Endothelial cell of umbilical vein (primary cell): ENCODE results near the gene PGP. TPM values are rescaled to one million over a fixed set of nuclear protein-coding genes. Genes with fewer than 3 reads are reported as not detected.

Source experiments
- BruUV-seq: library from RNA; stranded (reverse); fragments of 400-500 nt; replicated peaks from 2 replicates; lab custom pipeline; 2021; lab: Mats Ljungman, UMichigan
- CTCF ChIA-PET: fragments of 300-600, 350-600 bp; sonication (Branson Sonifier 250); formaldehyde crosslinking; loops from one replicate; lab custom pipeline; 2021; ENCODE audit warnings: antibody characterized with exemption, inconsistent platforms; lab: Charles Lee
- POLR2A ChIA-PET: fragments of 300-600, 350-600 bp; sonication (Branson Sonifier 250); formaldehyde crosslinking; loops from one replicate; lab custom pipeline; 2021; ENCODE audit warnings: antibody characterized with exemption, inconsistent platforms; lab: Charles Lee
- DNase-seq: peaks from one replicate; pipeline ENCODE4 v3.0.0-alpha.2; 2011; ENCODE audit warnings: low read depth, low spot score
- FAIRE-seq: peaks from 2 replicates; lab custom pipeline; 2011; peaks lifted over from hg19 to GRCh38; lab: Jason Lieb, UNC
- H2AFZ ChIP-seq: 2 replicates; pipeline ENCODE4 v1.6.0; 2012; ENCODE audit warnings: low read depth, low read length, control low read depth, inconsistent platforms
- H3K27ac ChIP-seq: 2 replicates; pipeline ENCODE4 v1.5.1; 2011; ENCODE audit warnings: low read depth, mild to moderate bottlenecking, control low read depth, low read length, moderate library complexity; ENCODE audit not compliant: insufficient read depth
- H3K27me3 ChIP-seq, 2 experiments: 2 replicates each; pipeline versions ENCODE4 v1.6.0 to v1.6.1; 2011; ENCODE audit warnings: low read length in 2 of 2, mixed read lengths in 1 of 2; ENCODE audit not compliant: control insufficient read depth in 2 of 2, insufficient read depth in 2 of 2
- H3K36me3 ChIP-seq, 2 experiments: 2 replicates in 1 of 2; 3 replicates in 1 of 2; pipeline ENCODE4 v1.5.1; 2011; ENCODE audit warnings: low read length in 2 of 2, mild to moderate bottlenecking in 1 of 2, moderate library complexity in 1 of 2; ENCODE audit not compliant: control insufficient read depth in 2 of 2, insufficient read depth in 2 of 2; ENCODE audit errors: extremely low read depth in 1 of 2
- H3K4me1 ChIP-seq: 3 replicates; pipeline ENCODE4 v1.5.1; 2011; ENCODE audit warnings: mild to moderate bottlenecking, low read length; ENCODE audit not compliant: control insufficient read depth, insufficient read depth; ENCODE audit errors: extremely low read depth
- H3K4me2 ChIP-seq: 2 replicates; pipeline ENCODE4 v1.6.1; 2011; ENCODE audit warnings: low read length, control low read depth, mixed read lengths; ENCODE audit not compliant: insufficient read depth
- H3K4me3 ChIP-seq, 3 experiments: fragments of 200-600 bp in 1 of 3; sonication (generic), shearing (Covaris generic) in 1 of 3; replicated peaks in 1 of 3; 2 replicates each; pipeline ENCODE4 v1.5.1; 2011 to 2016; ENCODE audit warnings: control low read depth in 3 of 3, low read length in 3 of 3, mild to moderate bottlenecking in 2 of 3, inconsistent platforms in 1 of 3, low read depth in 1 of 3, moderate library complexity in 1 of 3; ENCODE audit not compliant: insufficient read depth in 1 of 3
- H3K79me2 ChIP-seq: 2 replicates; pipeline ENCODE4 v1.6.0; 2012; ENCODE audit warnings: low read length, inconsistent platforms; ENCODE audit not compliant: control insufficient read depth, insufficient read depth
- H3K9ac ChIP-seq: replicated peaks from 2 replicates; pipeline ENCODE3; 2011; ENCODE audit warnings: low read length, control low read depth; ENCODE audit not compliant: insufficient read depth; ENCODE audit errors: extremely low read depth
- H3K9me1 ChIP-seq: replicated peaks from 3 replicates; pipeline ENCODE4 v1.6.0; 2011; ENCODE audit warnings: mild to moderate bottlenecking, low read length; ENCODE audit not compliant: control insufficient read depth, insufficient read depth; ENCODE audit errors: extremely low read depth
- H3K9me3 ChIP-seq: replicated peaks from 2 replicates; pipeline ENCODE4 v1.5.1; 2012; ENCODE audit warnings: low read length, inconsistent platforms; ENCODE audit not compliant: control insufficient read depth, insufficient read depth
- H4K20me1 ChIP-seq: replicated peaks from 2 replicates; pipeline ENCODE3; 2011; ENCODE audit warnings: mild to moderate bottlenecking, low read length; ENCODE audit not compliant: control insufficient read depth, insufficient read depth; ENCODE audit errors: extremely low read depth
- EZH2 ChIP-seq: IDR thresholded peaks from 2 replicates; pipeline ENCODE4 v1.6.1; 2012; ENCODE audit warnings: borderline replicate concordance, low read depth, mild to moderate bottlenecking, moderate library complexity, low read length, inconsistent platforms; ENCODE audit not compliant: severe bottlenecking
- FOS ChIP-seq: IDR thresholded peaks from 2 replicates; pipeline ENCODE4 v1.6.1; 2011; ENCODE audit warnings: mild to moderate bottlenecking, low read length, moderate library complexity, borderline replicate concordance; ENCODE audit not compliant: insufficient read depth
- JUN ChIP-seq: IDR thresholded peaks from 2 replicates; pipeline ENCODE4 v1.6.1; 2011; ENCODE audit warnings: borderline replicate concordance, low read depth; ENCODE audit not compliant: insufficient read length, insufficient read depth
- POLR2A ChIP-seq: IDR thresholded peaks from 2 replicates; pipeline ENCODE4 v1.6.1; 2012; ENCODE audit warnings: low read depth, mild to moderate bottlenecking, control low read depth, low read length
- POLR2AphosphoS5 ChIP-seq: IDR thresholded peaks from 2 replicates; pipeline ENCODE4 v1.6.1; 2012; ENCODE audit warnings: low read depth, mild to moderate bottlenecking, control low read depth, low read length, moderate library complexity; ENCODE audit not compliant: insufficient read depth
- dilution Hi-C: fragments of 300-500 bp; cut with MboI; formaldehyde crosslinking; loops from one replicate; pipeline ENCODE4 v1.15.0; 2019; ENCODE audit warnings: low sequenced_read_pairs; ENCODE audit not compliant: extremely low pct_ligation_motif_present
- intact Hi-C: fragments of 100-400 bp; cut with micrococcal nuclease; formaldehyde crosslinking; loops from one replicate; pipeline ENCODE4 v1.10.0; 2022
- polyA plus RNA-seq, 4 experiments: library from polyadenylated mRNA; depleted of rRNA in 3 of 4; stranded (reverse) in 3 of 4; unstranded in 1 of 4; fragments of >200 nt; gene quantifications; 2 replicates each; pipeline versions ENCODE4 v1.2.1 to v1.2.3, GENCODE V29; 2011 to 2012; ENCODE audit warnings: missing spikeins in 1 of 4
- total RNA-seq: library from RNA; stranded (reverse); gene quantifications from 2 replicates; pipeline ENCODE4 v1.2.3, GENCODE V29; 2021
- TF ChIP-seq, protein P1 (sequence below): IDR thresholded peaks from 2 replicates; pipeline ENCODE4 v1.6.1; 2011; ENCODE audit not compliant: insufficient read depth, insufficient read length
- TF ChIP-seq, protein P2 (sequence below), 2 donors: IDR thresholded peaks; 1 replicate in 1 of 2; 2 replicates in 1 of 2; pipeline ENCODE4 v1.5.1; 2011; ENCODE audit warnings: low read length in 2 of 2, mild to moderate bottlenecking in 2 of 2, moderate library complexity in 2 of 2, control low read depth in 1 of 2, inconsistent platforms in 1 of 2, low read depth in 1 of 2; ENCODE audit not compliant: insufficient read depth in 1 of 2; ENCODE audit errors: extremely low read depth in 1 of 2

PGP gene
- total and polyA plus RNA-seq, 2 donors (not counting 3 experiments of a cell fraction or from before 2014, with no cell fraction given), result 28.5 to 29.6 TPM

DNA sequence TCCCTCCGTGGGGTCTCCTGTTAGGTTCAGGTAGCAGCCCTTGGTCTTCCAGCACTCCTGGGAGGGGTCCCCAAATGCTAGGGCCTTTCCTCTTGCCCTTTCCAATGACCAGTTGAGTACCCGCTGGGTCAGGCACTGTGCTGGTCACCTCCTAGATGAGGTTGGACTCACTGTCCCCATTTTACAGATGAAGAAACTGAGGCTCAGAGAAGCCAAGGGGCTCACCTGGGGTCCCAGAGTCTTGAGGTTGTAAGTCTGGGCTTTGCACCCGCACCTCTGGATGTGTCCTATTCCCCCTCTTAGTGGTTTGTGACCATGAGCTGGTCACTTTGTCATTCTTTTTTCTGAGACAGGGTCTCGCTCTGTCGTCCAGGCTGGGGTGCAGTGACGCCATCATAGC, 16.9 kb downstream of the PGP start:
- no peak for DNase-seq
- Histone ChIP-seq H3K4me3 (no peak overlapping the region), H3K27me3 (peaks cover 28 to 39% of the 10 kb centered on the region in 2 experiments), H3K9ac (no peak overlapping the region), H3K4me2 (no peak overlapping the region), H3K36me3 (no peaks in the 10 kb centered on the region), H4K20me1 (no peaks in the 10 kb centered on the region), H3K27ac (no peak overlapping the region), H3K9me1 (no peaks in the 10 kb centered on the region), H2AFZ (no peak overlapping the region), H3K9me3 (no peaks in the 10 kb centered on the region), H3K79me2 (no peaks in the 10 kb centered on the region), H3K4me1 (no peaks in the 10 kb centered on the region)
- intact Hi-C loops, result loop anchor here (5.0 kb wide), 1 partner anchor 55 kb away; the partner anchor contains the start of gene ECI1
- POLR2A ChIA-PET, result no interaction called here
- BruUV-seq, result no TSS peak
- TF ChIP-seq, protein P1, sequence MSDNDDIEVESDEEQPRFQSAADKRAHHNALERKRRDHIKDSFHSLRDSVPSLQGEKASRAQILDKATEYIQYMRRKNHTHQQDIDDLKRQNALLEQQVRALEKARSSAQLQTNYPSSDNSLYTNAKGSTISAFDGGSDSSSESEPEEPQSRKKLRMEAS, result no peak
- TF ChIP-seq FOS (no peak), POLR2AphosphoS5 (no peak), POLR2A (no peak), JUN (no peak), EZH2 (no peak)
- TF ChIP-seq, protein P2, sequence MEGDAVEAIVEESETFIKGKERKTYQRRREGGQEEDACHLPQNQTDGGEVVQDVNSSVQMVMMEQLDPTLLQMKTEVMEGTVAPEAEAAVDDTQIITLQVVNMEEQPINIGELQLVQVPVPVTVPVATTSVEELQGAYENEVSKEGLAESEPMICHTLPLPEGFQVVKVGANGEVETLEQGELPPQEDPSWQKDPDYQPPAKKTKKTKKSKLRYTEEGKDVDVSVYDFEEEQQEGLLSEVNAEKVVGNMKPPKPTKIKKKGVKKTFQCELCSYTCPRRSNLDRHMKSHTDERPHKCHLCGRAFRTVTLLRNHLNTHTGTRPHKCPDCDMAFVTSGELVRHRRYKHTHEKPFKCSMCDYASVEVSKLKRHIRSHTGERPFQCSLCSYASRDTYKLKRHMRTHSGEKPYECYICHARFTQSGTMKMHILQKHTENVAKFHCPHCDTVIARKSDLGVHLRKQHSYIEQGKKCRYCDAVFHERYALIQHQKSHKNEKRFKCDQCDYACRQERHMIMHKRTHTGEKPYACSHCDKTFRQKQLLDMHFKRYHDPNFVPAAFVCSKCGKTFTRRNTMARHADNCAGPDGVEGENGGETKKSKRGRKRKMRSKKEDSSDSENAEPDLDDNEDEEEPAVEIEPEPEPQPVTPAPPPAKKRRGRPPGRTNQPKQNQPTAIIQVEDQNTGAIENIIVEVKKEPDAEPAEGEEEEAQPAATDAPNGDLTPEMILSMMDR (IDR thresholded peaks at IDR 0.05; ENCODE audit: extremely low read depth in 1 of 2, insufficient read depth in 1 of 2, low read depth in 1 of 2, low read length in 2 of 2), result no peak
- dilution Hi-C loops, result no loop called here
- CTCF ChIA-PET, result no interaction called here
- FAIRE-seq, result no peak
